Measurements from ENCODE around the gene SETBP1.

Gene SETBP1

GRCh38 chr18:44682871-44683221 lies 2.2 kb downstream of the SETBP1 start:
- H3K27me3 Mint-ChIP-seq: peaks cover 0 to 6% of the 10 kb centered on the region in 2 donors
- ATAC-seq (replicated peaks) (no peak), DNase-seq (no peak)
- no peaks in the 10 kb centered on the region for H3K9me3 Mint-ChIP-seq
- no peak overlapping the region for H3K27ac Mint-ChIP-seq
- peaks cover 13% of the 10 kb centered on the region for H3K36me3 Mint-ChIP-seq (ENCODE audit: insufficient read depth)
- no peak overlapping the region for H3K4me3 Mint-ChIP-seq
- H3K4me1 Mint-ChIP-seq (ENCODE audit: low read depth in 2 of 2): peaks cover 8 to 25% of the 10 kb centered on the region in 2 donors

- H3K4me1 Mint-ChIP-seq (ENCODE audit: low read depth in 2 of 2): peaks cover 8 to 24% of the 10 kb centered on the region in 2 donors
- H3K27ac Mint-ChIP-seq: no peak overlapping the region
- H3K4me3 Mint-ChIP-seq: no peak overlapping the region
- no peaks in the 10 kb centered on the region for H3K9me3 Mint-ChIP-seq
- H3K36me3 Mint-ChIP-seq (ENCODE audit: insufficient read depth): peaks cover 12% of the 10 kb centered on the region
- no peak for DNase-seq
- H3K27me3 Mint-ChIP-seq: peaks cover 0 to 6% of the 10 kb centered on the region in 2 donors
- ATAC-seq (replicated peaks): no peak
Observed at GRCh38 chr18:44683556-44683955, 2.9 kb downstream of the SETBP1 start.

- peaks cover 0 to 6% of the 10 kb centered on the region in 2 donors for H3K27me3 Mint-ChIP-seq
- no peak overlapping the region for H3K27ac Mint-ChIP-seq
- no peaks in the 10 kb centered on the region for H3K9me3 Mint-ChIP-seq
- peaks cover 8 to 22% of the 10 kb centered on the region in 2 donors for H3K4me1 Mint-ChIP-seq (ENCODE audit: low read depth in 2 of 2)
- DNase-seq (no peak), ATAC-seq (replicated peaks) (no peak)
- no peak overlapping the region for H3K4me3 Mint-ChIP-seq
- peaks cover 6% of the 10 kb centered on the region for H3K36me3 Mint-ChIP-seq (ENCODE audit: insufficient read depth)
Observed at GRCh38 chr18:44685296-44685695, 4.6 kb downstream of the SETBP1 start.

GRCh38 chr18:44686156-44686555 lies 5.5 kb downstream of the SETBP1 start:
- no peaks in the 10 kb centered on the region for H3K9me3 Mint-ChIP-seq
- no peak overlapping the region for H3K4me3 Mint-ChIP-seq
- peaks cover 1% of the 10 kb centered on the region for H3K36me3 Mint-ChIP-seq (ENCODE audit: insufficient read depth)
- H3K27me3 Mint-ChIP-seq: peaks cover 0 to 6% of the 10 kb centered on the region in 2 donors
- no peak for ATAC-seq (replicated peaks)
- peaks cover 3 to 16% of the 10 kb centered on the region in 2 donors for H3K4me1 Mint-ChIP-seq (ENCODE audit: low read depth in 2 of 2)
- H3K27ac Mint-ChIP-seq: no peak overlapping the region
- DNase-seq: no peak

- ATAC-seq (replicated peaks) (no peak), DNase-seq (no peak)
- Mint-ChIP-seq H3K36me3 (ENCODE audit: insufficient read depth) (no peaks in the 10 kb centered on the region), H3K4me1 (ENCODE audit: low read depth in 2 of 2) (peaks cover 2 to 13% of the 10 kb centered on the region in 2 donors), H3K27ac (no peak overlapping the region), H3K4me3 (no peak overlapping the region), H3K9me3 (no peaks in the 10 kb centered on the region), H3K27me3 (peaks cover 0 to 6% of the 10 kb centered on the region in 2 donors)
Observed at GRCh38 chr18:44687421-44687820, 6.7 kb downstream of the SETBP1 start.

GRCh38 chr18:44689736-44690135 lies 9.0 kb downstream of the SETBP1 start:
- no peak overlapping the region for H3K4me3 Mint-ChIP-seq
- no peak for ATAC-seq (replicated peaks)
- no peaks in the 10 kb centered on the region for H3K36me3 Mint-ChIP-seq (ENCODE audit: insufficient read depth)
- no peak for DNase-seq
- H3K27ac Mint-ChIP-seq: no peak overlapping the region
- no peaks in the 10 kb centered on the region for H3K9me3 Mint-ChIP-seq
- peaks cover 2 to 16% of the 10 kb centered on the region in 2 donors for H3K4me1 Mint-ChIP-seq (ENCODE audit: low read depth in 2 of 2)
- H3K27me3 Mint-ChIP-seq: peaks cover 0 to 6% of the 10 kb centered on the region in 2 donors

GRCh38 chr18:44691148-44691925 lies 10.6 kb downstream of the SETBP1 start:
- Mint-ChIP-seq H3K4me1 (ENCODE audit: low read depth in 2 of 2) (peaks cover under 1 to 17% of the 10 kb centered on the region in 2 donors), H3K27me3 (peaks cover 0 to 2% of the 10 kb centered on the region in 2 donors), H3K4me3 (no peak overlapping the region), H3K9me3 (no peaks in the 10 kb centered on the region), H3K36me3 (ENCODE audit: insufficient read depth) (no peaks in the 10 kb centered on the region), H3K27ac (no peak overlapping the region)
- ATAC-seq (replicated peaks) (no peak), DNase-seq (no peak)

GRCh38 chr18:44693030-44693784 lies 12.5 kb downstream of the SETBP1 start:
- no peaks in the 10 kb centered on the region for H3K27me3 Mint-ChIP-seq
- DNase-seq: no peak
- no peaks in the 10 kb centered on the region for H3K36me3 Mint-ChIP-seq (ENCODE audit: insufficient read depth)
- no peaks in the 10 kb centered on the region for H3K9me3 Mint-ChIP-seq
- ATAC-seq (replicated peaks): no peak
- H3K4me1 Mint-ChIP-seq (ENCODE audit: low read depth in 2 of 2): peaks cover 0 to 9% of the 10 kb centered on the region in 2 donors
- H3K27ac Mint-ChIP-seq: no peak overlapping the region
- no peak overlapping the region for H3K4me3 Mint-ChIP-seq

- H3K9me3 Mint-ChIP-seq: no peaks in the 10 kb centered on the region
- DNase-seq (no peak), ATAC-seq (replicated peaks) (no peak)
- peaks cover 2 to 19% of the 10 kb centered on the region in 2 donors for H3K4me1 Mint-ChIP-seq (ENCODE audit: low read depth in 2 of 2)
- H3K27me3 Mint-ChIP-seq: no peaks in the 10 kb centered on the region
- no peaks in the 10 kb centered on the region for H3K36me3 Mint-ChIP-seq (ENCODE audit: insufficient read depth)
- H3K4me3 Mint-ChIP-seq: no peak overlapping the region
- H3K27ac Mint-ChIP-seq: no peak overlapping the region
Observed at GRCh38 chr18:44695503-44695902, 14.8 kb downstream of the SETBP1 start.

- peaks cover 3 to 30% of the 10 kb centered on the region in 2 donors for H3K4me1 Mint-ChIP-seq (ENCODE audit: low read depth in 2 of 2)
- H3K36me3 Mint-ChIP-seq (ENCODE audit: insufficient read depth): no peaks in the 10 kb centered on the region
- no peak overlapping the region for H3K27ac Mint-ChIP-seq
- no peak overlapping the region for H3K4me3 Mint-ChIP-seq
- no peaks in the 10 kb centered on the region for H3K9me3 Mint-ChIP-seq
- DNase-seq (no peak), ATAC-seq (replicated peaks) (no peak)
- no peaks in the 10 kb centered on the region for H3K27me3 Mint-ChIP-seq
Observed at GRCh38 chr18:44696892-44697291, 16.2 kb downstream of the SETBP1 start.

- Mint-ChIP-seq H3K27ac (no peak overlapping the region), H3K36me3 (ENCODE audit: insufficient read depth) (no peaks in the 10 kb centered on the region), H3K9me3 (no peaks in the 10 kb centered on the region), H3K4me3 (no peak overlapping the region), H3K4me1 (ENCODE audit: low read depth in 2 of 2) (peaks cover 3 to 33% of the 10 kb centered on the region in 2 donors), H3K27me3 (no peaks in the 10 kb centered on the region)
- DNase-seq (no peak), ATAC-seq (replicated peaks) (no peak)
Observed at GRCh38 chr18:44697315-44697714, 16.6 kb downstream of the SETBP1 start.

GRCh38 chr18:44698518-44698917 lies 17.8 kb downstream of the SETBP1 start:
- Mint-ChIP-seq H3K4me3 (no peak overlapping the region), H3K9me3 (no peaks in the 10 kb centered on the region), H3K36me3 (ENCODE audit: insufficient read depth) (no peaks in the 10 kb centered on the region), H3K4me1 (ENCODE audit: low read depth in 2 of 2) (peaks cover 3 to 37% of the 10 kb centered on the region in 2 donors), H3K27ac (peak overlapping the region; percentile 1 to 54), H3K27me3 (no peaks in the 10 kb centered on the region)
- DNase-seq (no peak), ATAC-seq (replicated peaks) (no peak)

GRCh38 chr18:44699572-44700261 lies 19.0 kb downstream of the SETBP1 start:
- H3K4me3 Mint-ChIP-seq: no peak overlapping the region
- no peaks in the 10 kb centered on the region for H3K9me3 Mint-ChIP-seq
- H3K36me3 Mint-ChIP-seq (ENCODE audit: insufficient read depth): no peaks in the 10 kb centered on the region
- no peaks in the 10 kb centered on the region for H3K27me3 Mint-ChIP-seq
- DNase-seq (no peak), ATAC-seq (replicated peaks) (no peak)
- peaks cover 3 to 38% of the 10 kb centered on the region in 2 donors for H3K4me1 Mint-ChIP-seq (ENCODE audit: low read depth in 2 of 2)
- H3K27ac Mint-ChIP-seq: peak overlapping the region; percentile 65 to 92
